NK-92 treated with Interleukin-12 subunit alpha and Interleukin-12 subunit beta, amount 100 ng/mL, for 24 hours (cell line): Measurements from ENCODE around the gene PLXNA2.

Source experiments
- DNase-seq: peaks from one replicate; lab custom pipeline; 2025; lab: John Stamatoyannopoulos, UW

Gene PLXNA2

DNA sequence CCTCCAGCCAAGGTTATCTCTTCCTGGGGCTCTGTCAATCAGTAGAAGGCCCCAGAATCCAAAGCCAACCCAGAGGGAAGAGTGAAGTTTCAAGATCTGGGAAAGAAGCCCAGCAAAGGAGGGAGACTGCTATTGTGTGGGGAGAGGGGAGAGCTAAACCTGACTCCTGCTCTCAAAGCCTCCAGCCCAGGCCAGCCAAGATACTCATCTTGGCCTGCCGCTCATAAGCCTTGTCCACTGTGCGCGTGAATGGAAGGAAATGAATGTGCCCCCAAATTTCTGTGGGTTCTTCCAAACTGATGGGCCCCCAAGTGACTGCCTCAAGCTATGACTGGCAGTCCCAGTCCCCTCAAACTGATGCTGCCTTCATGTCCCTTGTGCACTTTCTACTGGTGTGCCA lies 2.0 kb downstream of the PLXNA2 start:
- no peak for DNase-seq

GRCh38 chr1:208241512-208241911 lies 2.7 kb downstream of the PLXNA2 start:
- no peak for DNase-seq

GRCh38 chr1:208240662-208241355 lies 3.4 kb downstream of the PLXNA2 start:
- DNase-seq, result no peak

DNA sequence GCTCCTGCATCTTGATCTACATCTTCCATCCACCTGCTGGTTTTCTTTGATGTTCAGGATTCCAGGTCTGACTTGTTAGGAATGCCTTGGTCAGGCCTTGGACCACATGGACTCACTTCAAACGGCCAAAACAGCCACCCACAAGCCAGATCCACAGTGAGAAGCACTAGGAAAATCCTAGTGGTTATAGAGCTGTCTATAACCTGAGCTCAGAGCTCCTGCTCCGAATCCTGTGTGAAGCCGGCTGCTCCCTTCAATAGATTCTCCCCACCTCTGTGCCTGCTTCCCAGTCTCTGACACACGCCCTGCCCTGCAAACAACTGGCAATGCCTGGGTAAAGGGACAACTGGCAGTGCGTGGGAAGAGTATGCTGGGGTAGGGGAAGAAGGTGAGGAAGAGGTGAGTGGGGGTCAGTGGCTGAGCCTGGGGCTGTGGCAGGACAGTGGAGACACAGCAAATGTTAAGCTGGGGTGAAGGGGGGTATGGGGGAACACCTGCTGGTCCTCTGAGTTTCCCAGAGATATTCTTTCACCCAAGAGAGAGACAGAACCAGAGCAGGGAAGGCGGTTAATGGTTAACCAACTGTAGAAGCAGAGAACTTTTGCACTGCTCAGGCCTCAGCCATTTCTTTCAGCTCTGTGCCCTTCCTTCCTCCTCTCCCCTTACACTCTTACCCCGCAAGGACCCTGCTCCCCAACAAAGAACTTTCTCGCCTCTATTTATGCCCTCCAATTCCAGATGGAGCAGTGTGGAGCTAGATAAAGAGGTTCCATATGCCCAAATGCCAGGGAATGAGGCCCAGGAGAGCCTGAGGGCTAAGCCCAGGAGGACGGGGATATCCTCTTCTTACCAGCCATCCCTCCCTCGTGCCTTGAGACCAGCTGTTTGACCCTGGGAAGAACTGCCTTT lies 4.5 kb downstream of the PLXNA2 start:
- DNase-seq, result no peak

DNA sequence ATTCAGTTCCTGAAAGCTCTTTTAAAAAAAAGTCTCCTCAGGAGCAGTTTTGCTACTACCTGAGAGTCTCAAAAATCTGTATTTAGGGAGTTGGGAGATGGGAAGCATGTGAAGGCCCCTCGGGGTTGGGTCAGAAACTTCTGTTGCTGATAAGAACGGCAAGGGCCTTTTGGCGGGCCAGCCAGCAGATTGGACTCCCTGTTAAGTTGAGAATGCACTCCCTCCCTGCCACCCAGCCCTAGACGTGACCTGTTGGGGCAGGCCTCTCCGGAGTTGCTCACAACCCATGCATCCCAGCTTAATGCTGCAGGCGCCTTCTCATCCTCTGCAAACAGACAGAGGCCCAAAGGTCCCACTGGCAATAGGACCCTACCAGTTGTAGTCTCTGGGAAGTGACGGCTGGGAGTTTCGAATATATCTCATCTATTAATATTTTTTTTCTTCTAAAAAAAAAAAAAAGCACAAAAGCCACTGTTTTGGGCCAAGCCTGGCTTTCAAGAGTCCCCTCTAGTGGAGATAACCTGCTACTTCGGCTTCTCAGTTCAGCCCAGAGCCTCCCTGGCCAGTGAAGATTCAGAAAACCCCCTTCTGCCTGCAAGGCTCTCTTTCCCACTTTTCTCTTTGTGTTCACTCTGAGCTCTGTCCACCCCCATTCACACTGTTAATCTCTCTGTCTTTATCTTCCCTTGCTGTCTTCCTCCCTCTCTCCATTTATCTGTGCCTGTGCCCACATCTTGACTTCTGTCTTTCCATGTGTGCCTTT lies 5.3 kb downstream of the PLXNA2 start:
- DNase-seq, result no peak

DNA sequence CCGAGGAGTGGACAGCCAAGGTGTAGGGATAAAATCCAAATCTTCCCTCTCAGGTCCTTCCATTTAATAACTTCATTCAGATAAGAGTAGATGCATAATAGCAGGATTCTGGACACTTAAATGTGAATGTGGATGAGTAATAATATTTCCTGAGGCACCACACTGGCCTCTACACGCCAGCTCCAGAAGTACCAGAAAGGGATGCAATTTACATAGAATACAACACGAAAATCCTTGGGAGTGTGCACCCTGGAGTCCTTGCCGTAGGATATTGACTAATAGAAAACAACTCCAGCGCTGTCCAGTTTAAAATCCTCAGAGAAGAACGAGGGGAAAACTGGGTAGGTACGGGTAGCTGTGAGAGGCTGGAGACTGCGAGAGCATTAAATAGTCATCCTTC lies 6.9 kb downstream of the PLXNA2 start:
- DNase-seq, result no peak

DNA sequence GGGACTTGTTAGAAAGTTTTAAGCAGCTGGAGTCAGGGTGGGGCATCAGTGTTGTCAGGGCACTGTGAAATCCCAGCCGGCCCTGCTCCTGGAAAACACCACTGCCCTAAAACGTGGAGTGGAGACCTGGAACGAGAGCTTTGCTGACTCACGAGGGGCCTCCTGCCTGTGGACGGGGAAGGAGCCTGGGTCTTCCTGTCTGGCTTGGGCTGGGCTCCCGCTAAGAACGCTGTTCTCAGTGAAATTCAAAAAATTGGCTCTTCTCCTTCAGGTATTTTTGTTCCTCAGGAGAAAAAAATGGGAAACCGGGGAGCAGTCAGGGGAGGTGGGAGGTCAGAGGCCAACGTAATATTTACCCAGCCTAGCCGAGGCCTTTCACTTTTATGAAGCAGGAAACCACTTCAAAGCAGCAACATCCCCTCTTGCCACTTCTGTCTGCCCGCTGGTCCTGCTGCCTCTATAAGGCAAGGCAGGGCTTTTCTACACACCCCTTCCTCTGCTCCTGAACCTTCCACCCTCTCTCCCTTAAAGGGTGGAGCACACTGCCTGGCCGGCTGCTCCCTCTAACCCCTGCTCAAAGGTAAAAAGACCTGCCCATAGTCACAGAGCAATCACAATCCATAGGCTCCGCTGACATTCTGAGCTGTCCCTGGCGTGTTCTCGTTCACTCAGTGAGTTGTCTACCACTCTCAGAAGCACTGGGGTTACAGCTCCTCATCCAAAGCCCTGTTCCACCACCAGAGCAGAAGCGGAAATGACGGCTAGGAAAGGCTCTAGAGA lies 8.0 kb downstream of the PLXNA2 start:
- DNase-seq, result no peak

- no peak for DNase-seq
These were observed 8.7 kb downstream of the PLXNA2 start for GRCh38 chr1:208235356-208235981.

DNA sequence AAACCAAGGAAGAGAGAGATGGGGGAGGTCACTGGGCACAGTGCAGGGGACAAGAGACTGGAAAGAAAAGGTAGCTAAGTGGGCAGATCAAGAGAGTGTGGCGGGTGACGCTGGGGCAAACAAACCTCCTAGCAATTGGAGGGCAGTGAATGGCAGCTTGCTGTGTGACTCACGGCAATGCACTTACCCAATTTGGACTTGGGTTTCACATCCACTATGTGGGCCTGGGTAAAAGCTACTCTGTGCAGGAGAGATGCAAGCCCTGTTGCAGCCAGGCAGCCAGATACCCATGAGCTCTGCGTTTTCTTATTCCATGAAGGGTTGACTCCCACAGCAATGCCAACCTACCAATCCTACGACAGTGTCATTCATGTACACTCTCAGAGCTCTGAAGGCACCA lies 9.5 kb downstream of the PLXNA2 start:
- DNase-seq, result no peak

DNA sequence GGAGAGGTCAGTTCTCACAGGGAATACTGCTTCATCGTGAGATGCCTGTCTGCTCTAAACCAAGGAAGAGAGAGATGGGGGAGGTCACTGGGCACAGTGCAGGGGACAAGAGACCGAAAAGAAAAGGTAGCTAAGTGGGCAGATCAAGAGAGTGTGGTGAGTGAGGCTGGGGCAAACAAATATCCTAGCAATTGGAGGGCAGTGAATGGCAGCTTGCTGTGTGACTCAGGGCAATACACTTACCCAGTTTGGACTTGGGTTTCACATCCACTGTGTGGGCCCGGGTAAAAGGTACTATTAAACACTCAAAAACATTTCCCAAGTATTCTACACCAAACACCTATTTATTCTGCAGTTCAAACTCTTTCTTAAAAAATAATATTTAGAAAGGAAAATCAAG lies 10.2 kb downstream of the PLXNA2 start:
- DNase-seq, result no peak

DNA sequence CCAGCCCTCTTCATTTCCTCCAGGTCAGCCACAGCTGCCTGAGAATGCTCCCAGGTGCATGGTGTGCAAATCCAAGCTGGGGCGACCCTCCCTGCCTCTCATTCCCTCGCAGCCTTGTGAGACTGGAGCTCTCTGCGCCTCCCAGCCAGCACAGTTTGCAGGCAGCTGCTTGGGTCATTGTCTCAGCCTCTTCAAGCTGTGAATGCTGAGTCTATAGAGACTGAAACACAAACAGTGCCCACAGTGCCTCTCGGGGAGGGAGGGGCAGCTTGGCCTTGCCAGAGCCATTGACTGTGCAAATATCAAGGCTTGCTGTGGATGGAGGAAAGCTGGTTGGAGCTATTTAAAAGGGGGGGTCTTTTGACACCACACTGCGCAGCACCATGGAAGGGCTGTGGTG lies 10.6 kb downstream of the PLXNA2 start:
- DNase-seq, result no peak

GRCh38 chr1:208232662-208233038 lies 11.5 kb downstream of the PLXNA2 start:
- DNase-seq, result no peak

DNA sequence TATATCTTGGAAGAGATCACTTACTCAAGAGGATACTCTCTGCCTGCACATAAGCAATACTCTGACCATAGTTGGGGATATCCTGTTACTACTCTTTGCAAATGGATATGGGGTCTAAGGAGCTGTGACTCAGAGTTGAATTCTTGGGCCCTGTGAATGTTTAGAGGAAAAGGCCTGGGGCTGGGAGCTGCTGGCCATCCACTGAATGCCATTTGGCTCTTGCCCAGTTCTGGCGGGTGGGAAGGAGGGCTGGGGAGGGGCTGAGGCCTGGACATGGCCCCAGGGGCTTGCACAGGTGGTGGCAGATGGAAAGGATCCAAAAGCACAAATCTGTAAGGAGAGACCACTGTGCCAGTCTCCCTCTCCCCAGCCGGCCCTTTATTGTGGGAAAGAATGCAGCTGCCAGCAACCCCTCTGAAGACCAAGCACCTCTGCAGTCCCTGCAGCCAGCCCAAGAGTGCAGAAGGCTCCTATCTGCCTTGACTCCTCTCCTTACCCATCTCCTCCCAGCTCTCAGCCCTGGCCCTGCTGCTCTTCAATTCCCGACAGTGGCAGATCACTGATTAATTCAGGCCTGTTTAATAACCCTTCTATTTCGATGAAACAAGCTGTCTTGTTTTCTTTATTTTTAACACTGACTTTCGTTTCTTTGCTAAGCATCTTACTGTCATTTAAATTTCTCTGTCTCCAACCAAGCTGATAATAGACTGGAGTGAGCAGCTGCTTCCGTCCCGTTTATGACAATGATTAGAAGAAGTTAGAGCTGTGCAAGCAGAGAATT lies 12.1 kb downstream of the PLXNA2 start:
- DNase-seq, result no peak

DNA sequence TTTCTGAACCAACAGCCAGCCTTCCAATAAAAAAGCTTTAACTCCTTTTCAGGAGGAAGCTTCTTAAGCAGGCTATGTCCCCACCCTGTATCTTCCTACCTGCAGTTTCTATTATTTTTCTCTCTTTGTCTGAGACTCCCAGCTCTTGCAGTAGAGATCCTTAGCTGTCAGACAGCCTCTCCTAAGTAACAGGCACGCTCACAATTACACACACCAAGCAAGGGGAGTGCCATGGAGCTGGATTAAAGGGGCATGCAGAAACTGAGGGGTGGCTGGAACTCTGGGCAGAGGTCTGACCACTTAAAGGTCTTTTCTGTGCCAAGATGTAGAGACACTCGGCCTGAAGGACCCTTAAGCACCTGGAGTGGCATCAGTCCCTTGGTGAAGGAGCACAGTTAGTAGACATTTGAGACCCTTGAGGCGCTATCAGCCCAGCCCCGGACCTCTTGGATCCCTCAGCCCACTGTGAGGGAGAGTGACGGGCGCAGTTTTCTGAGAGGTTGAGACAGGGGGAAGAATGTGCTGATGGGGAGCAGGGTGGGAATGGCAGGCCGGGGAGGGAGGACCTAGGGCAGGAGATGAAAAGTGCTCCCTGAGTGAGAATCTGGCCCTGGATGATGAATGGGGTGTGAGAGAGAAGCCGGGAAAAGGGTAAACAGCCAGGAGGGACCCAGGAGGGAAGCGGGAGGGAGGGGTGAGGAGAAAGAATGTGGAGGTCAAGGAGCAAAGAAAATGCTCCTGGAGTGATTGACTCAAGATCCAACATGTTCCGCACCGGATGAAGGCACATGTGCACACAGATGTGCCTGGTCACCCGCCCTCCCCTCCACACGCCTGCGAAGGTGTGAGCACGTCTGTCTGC lies 13.3 kb downstream of the PLXNA2 start:
- no peak for DNase-seq

DNA sequence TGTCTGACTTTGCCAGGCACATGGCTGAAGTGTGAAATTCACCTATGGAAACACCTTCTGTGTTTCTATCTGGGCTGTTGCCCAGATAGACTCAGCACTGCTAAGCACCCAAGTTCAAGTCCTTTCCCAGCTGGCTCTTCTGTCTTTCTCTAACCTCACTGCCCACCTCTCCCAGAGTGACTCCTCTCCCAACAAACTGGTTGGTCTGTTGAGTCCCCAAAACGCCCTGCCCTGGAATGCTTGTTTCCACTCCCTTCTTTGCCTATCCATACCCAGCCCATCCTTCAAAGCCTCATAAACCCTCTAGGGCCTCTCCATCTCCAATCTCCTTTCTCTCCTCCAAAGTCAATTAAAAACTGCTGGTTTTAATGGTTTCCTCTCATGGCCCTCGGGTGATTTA lies 15.6 kb downstream of the PLXNA2 start:
- no peak for DNase-seq

DNA sequence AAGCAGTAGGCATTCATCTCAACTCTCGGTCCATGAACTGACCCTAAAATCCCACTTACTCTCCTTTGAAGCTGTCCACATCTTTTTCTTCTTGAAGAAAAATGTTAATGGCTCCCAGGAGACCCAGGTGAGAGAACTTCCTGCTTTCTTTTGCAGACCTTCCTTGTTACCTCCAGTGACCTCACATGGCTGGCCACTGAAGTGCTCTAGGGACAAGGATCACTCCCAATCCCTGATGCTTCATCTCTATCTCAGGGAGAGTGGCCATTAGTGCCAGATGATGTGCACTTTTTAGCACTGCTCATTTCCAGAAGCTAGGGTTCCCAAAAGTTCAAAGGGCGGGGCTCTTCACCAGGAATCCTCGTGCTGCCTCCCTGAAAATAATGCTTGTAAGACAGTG lies 16.2 kb downstream of the PLXNA2 start:
- DNase-seq, result no peak

GRCh38 chr1:208227366-208227765 lies 16.8 kb downstream of the PLXNA2 start:
- DNase-seq, result no peak

GRCh38 chr1:208225954-208226937 lies 17.9 kb downstream of the PLXNA2 start:
- DNase-seq, result no peak
